Left lung (tissue), 10 donors: ENCODE measurements around the gene TRMT61A. TPM values are rescaled to one million over a fixed set of nuclear protein-coding genes. Genes with fewer than 3 reads are reported as not detected.

Experiments used
- ATAC-seq: fragments of 200-7000 bp; cut with Tn5 transposase; one replicate; pipeline ENCODE4 v1.9.1; 2020; ENCODE audit warnings: moderate library complexity
- DNase-seq, 4 donors: peaks; one replicate each; pipeline ENCODE4 v3.0.0-alpha.2; 2013 to 2020
- H3K27ac ChIP-seq, 2 donors: fragments of 200-600 bp; sonication (generic) in 1 of 2; one replicate each; pipeline versions ENCODE4 v1.5.0 to v1.8.0; 2020 to 2021
- H3K27me3 ChIP-seq, 2 donors: fragments of 200-600 bp; sonication (generic) in 1 of 2; one replicate each; pipeline versions ENCODE4 v1.5.0 to v1.8.0; 2020 to 2021
- H3K36me3 ChIP-seq, 2 donors: fragments of 200-600 bp; sonication (generic) in 1 of 2; one replicate each; pipeline versions ENCODE4 v1.5.0 to v1.8.0; 2020 to 2021
- H3K4me1 ChIP-seq, 2 donors: fragments of 200-600 bp; one replicate each; pipeline ENCODE4 v1.8.0; 2021
- H3K4me3 ChIP-seq, 2 donors: fragments of 200-600 bp; sonication (generic) in 1 of 2; one replicate each; pipeline versions ENCODE4 v1.5.0 to v1.8.0; 2020 to 2021; ENCODE audit warnings: mild to moderate bottlenecking in 1 of 2
- H3K9me3 ChIP-seq, 2 donors: fragments of 200-600 bp; sonication (generic) in 1 of 2; one replicate each; pipeline versions ENCODE4 v1.5.0 to v1.8.0; 2020 to 2021
- intact Hi-C, 2 donors: fragments of 100-400 bp; cut with DNase I; formaldehyde crosslinking; loops; one replicate each; pipeline versions ENCODE4 v1.11.2 to v1.14.2; 2022
- polyA plus RNA-seq, 6 donors: library from polyadenylated mRNA; unstranded; fragments of 120-200 nt; gene quantifications; one replicate each; pipeline ENCODE4 v1.2.1, GENCODE V29; 2013; ENCODE audit not compliant: insufficient read length in 6 of 6
- total RNA-seq, 2 donors: library from RNA; stranded (reverse); fragmentation: NEBNext Ultra II Directional; extraction: Animal tissue kit (Norgen Biotek cat#: 25700); gene quantifications; one replicate each; pipeline ENCODE4 v1.2.1, GENCODE V29; 2021
- TF ChIP-seq, protein P1 (sequence below), 2 donors: fragments of 200-600 bp; sonication (generic) in 1 of 2; IDR thresholded peaks; one replicate each; pipeline versions ENCODE4 v1.5.0 to v1.8.0; 2021; ENCODE audit warnings: antibody characterized with exemption in 2 of 2
- donor health status: DM: no; HTN: yes; CAD: no.
- donor health status: DM: no; HTN: no; CAD: no.

TRMT61A gene
- total and polyA plus RNA-seq, 8 donors = 6.0 to 12.6 (median 7.9) TPM

DNA sequence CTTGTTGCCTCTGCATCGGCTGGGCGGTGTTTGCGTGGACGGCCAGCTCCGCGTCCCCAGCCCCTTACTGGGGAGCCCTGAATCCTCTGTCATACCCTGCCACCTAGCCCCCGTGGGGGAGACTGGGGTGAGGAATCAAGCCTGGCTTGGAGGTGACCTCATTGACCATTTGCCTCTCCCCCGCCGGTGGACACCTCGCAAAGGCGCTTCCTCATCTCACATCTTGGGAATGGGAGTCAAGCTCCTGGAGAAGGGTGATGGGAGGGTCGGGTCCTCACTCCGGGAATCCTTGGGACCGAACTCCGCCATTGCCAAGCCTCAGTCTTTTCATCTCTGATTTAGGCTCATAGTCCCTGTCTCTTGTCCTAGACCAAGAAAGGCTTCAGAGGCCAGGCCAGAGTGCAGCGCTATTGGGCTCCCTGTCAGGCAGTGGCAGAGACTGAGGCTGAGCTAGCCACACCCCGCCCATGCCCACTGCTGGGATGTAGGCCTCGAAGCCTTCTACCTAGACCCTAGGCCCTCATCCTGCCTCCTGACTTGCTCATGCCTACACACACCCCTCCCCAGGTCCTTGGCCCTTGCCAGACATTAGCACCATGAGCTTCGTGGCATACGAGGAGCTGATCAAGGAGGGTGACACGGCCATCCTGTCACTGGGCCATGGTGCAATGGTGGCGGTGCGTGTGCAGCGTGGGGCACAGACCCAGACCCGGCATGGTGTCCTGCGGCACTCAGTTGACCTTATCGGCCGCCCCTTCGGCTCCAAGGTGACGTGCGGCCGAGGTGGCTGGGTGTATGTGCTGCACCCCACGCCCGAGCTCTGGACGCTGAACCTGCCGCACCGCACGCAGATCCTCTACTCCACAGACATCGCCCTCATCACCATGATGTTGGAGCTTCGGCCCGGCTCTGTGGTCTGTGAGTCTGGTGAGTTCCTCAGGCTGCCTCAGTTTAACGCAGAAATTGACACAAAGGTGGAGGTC is 678 bp downstream of the TRMT61A start:
- no peak for DNase-seq
- Histone ChIP-seq H3K4me3 (peak overlapping the region; percentile 96 to 99), H3K27me3 (peaks cover 0 to under 1% of the 10 kb centered on the region in 2 donors), H3K4me1 (peaks cover 14 to 51% of the 10 kb centered on the region in 2 donors), H3K27ac (peak overlapping the region; percentile 58 to 86), H3K36me3 (peaks cover 0 to 40% of the 10 kb centered on the region in 2 donors), H3K9me3 (no peaks in the 10 kb centered on the region)
- no peak for ATAC-seq
- TF ChIP-seq, protein P1, sequence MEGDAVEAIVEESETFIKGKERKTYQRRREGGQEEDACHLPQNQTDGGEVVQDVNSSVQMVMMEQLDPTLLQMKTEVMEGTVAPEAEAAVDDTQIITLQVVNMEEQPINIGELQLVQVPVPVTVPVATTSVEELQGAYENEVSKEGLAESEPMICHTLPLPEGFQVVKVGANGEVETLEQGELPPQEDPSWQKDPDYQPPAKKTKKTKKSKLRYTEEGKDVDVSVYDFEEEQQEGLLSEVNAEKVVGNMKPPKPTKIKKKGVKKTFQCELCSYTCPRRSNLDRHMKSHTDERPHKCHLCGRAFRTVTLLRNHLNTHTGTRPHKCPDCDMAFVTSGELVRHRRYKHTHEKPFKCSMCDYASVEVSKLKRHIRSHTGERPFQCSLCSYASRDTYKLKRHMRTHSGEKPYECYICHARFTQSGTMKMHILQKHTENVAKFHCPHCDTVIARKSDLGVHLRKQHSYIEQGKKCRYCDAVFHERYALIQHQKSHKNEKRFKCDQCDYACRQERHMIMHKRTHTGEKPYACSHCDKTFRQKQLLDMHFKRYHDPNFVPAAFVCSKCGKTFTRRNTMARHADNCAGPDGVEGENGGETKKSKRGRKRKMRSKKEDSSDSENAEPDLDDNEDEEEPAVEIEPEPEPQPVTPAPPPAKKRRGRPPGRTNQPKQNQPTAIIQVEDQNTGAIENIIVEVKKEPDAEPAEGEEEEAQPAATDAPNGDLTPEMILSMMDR (IDR thresholded peaks at IDR 0.05) = no peak
- intact Hi-C loops = no loop called here

DNA sequence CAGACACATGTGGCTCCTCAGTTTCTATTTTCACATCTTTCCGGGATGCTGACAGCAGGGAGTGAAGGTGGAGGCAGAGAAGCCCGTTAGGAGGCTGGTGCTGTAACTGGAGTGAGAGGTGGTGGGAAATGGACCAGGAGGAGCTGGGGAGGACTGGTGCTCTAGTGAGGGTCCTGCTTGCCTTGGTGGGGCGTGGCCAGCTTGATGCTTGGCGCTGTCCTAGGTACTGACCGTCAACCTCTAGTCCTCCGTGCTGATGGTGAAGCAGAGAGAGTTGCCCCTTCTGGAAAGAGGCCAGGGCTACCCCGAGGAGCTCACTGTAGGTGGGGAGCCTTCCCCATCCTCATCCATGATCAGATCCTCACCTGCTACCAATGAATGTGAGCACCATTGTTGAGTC is 1.4 kb downstream of the TRMT61A start:
- Histone ChIP-seq H3K4me1 (peaks cover 14 to 51% of the 10 kb centered on the region in 2 donors), H3K9me3 (no peaks in the 10 kb centered on the region), H3K36me3 (peaks cover 0 to 47% of the 10 kb centered on the region in 2 donors), H3K27ac (no peak overlapping the region), H3K27me3 (no peaks in the 10 kb centered on the region), H3K4me3 (peak overlapping the region in 1 of 2 donors; percentile 99)
- ATAC-seq = no peak
- TF ChIP-seq, protein P1 (IDR thresholded peaks at IDR 0.05) = no peak
- no peak for DNase-seq
- intact Hi-C loops = no loop called here

GRCh38 chr14:103530831-103531230 is 1.8 kb downstream of the TRMT61A start:
- no peak for ATAC-seq
- Histone ChIP-seq H3K36me3 (peaks cover 0 to 52% of the 10 kb centered on the region in 2 donors), H3K27ac (no peak overlapping the region), H3K4me3 (no peak overlapping the region), H3K9me3 (no peaks in the 10 kb centered on the region), H3K4me1 (peaks cover 14 to 51% of the 10 kb centered on the region in 2 donors), H3K27me3 (no peaks in the 10 kb centered on the region)
- intact Hi-C loops = no loop called here
- DNase-seq = no peak
- TF ChIP-seq, protein P1 (IDR thresholded peaks at IDR 0.05) = no peak

- peaks cover 14 to 47% of the 10 kb centered on the region in 2 donors for H3K4me1 ChIP-seq
- no peaks in the 10 kb centered on the region for H3K9me3 ChIP-seq
- intact Hi-C loops = no loop called here
- TF ChIP-seq, protein P1 (IDR thresholded peaks at IDR 0.05) = no peak
- no peak overlapping the region for H3K4me3 ChIP-seq
- no peak overlapping the region for H3K27ac ChIP-seq
- peaks cover 0 to 58% of the 10 kb centered on the region in 2 donors for H3K36me3 ChIP-seq
- no peaks in the 10 kb centered on the region for H3K27me3 ChIP-seq
- ATAC-seq (no peak), DNase-seq (no peak)
Measured at GRCh38 chr14:103531421-103532215, 2.6 kb downstream of the TRMT61A start.
